Measurements from ENCODE around the gene SSR3. TPM values are rescaled to one million over a fixed set of nuclear protein-coding genes. Genes with fewer than 3 reads are reported as not detected.

SSR3 gene
- total and polyA plus RNA-seq, 9 of the 15 experiments (the other 6 are each of a cell fraction or from before 2014, with no cell fraction given) = 104 to 464 (median 307) TPM

DNA sequence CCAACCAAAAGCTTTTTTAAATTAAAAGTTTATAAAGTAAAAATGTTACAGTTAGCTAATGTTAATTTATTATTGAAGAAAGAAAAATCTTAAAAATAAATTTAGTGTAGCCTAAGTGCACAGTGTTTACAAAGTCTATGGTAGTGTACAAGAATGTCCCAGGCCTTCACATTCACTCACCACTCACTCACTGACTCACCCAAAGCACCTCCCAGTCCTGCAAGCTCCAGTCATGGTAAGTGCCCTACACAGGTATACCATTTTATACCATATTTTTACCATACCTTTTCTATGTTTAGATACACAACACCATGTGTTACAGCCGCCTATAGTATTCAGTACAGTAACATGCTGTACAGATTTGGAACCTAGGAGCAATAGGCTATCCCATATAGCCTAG lies 29.1 kb downstream of the SSR3 start:
- Histone ChIP-seq H3K4me3 (no peak overlapping the region), H2AFZ (ENCODE audit: low read depth, low read length) (no peak overlapping the region), H3K4me2 (ENCODE audit: insufficient read depth, low read length) (no peak overlapping the region), H3K9ac (ENCODE audit: insufficient read depth in 1 of 2, low read depth in 2 of 2, low read length in 2 of 2) (no peak overlapping the region), H3K4me1 (replicated peaks in 1 of 2; ENCODE audit: control insufficient read depth in 2 of 2, insufficient read depth in 2 of 2, low read length in 2 of 2) (no peaks in the 10 kb centered on the region; a peak in 1 of 5 replicates), H3K9me1 (ENCODE audit: control insufficient read depth, insufficient read depth, low read length) (no peaks in the 10 kb centered on the region), H4K20me1 (replicated peaks; ENCODE audit: control insufficient read depth, insufficient read depth, low read length) (no peaks in the 10 kb centered on the region), H3K27ac (ENCODE audit: extremely low read depth, low read depth, low read length) (no peak overlapping the region), H3K27me3 (ENCODE audit: control insufficient read depth in 2 of 2, insufficient read depth in 2 of 2, low read length in 2 of 2) (no peaks in the 10 kb centered on the region), H3K9me3 (replicated peaks; ENCODE audit: control insufficient read depth, insufficient read depth, low read depth, low read length) (no peaks in the 10 kb centered on the region), H3K36me3 (ENCODE audit: control insufficient read depth, insufficient read depth, low read length) (no peaks in the 10 kb centered on the region), H3K79me2 (ENCODE audit: control insufficient read depth, insufficient read depth, low read length) (no peaks in the 10 kb centered on the region)
- POLR2A ChIA-PET = interaction anchor here (0.6 to 1.3 kb wide), 2 partner anchors 9 kb away, joined by 3 to 4 read pairs; no protein-coding TSS in a partner anchor
- DNase-seq (ENCODE audit: extremely low read depth in 1 of 4, low spot score in 3 of 4) (no peak), FAIRE-seq (no peak), ATAC-seq (no peak)
- no TSS peak for BruUV-seq (replicated peaks)
- CTCF ChIA-PET (ENCODE audit: low intra/inter-chr PET ratio) = no interaction called here
- intact Hi-C loops (cut with micrococcal nuclease) (no loop called here), in situ Hi-C loops (cut with MboI) (loop anchor here (25.0 kb wide), 1 partner anchor 611 kb away; no protein-coding TSS in a partner anchor)
- 53% methylated on average over 1 of the region's 1 CpG for WGBS (ENCODE audit: insufficient coverage, low coverage, missing lambda C conversion rate)
- TF ChIP-seq TRIM24 (IDR thresholded peaks at IDR 0.05) = no peak
- no peak for TF ChIP-seq FOXM1 (IDR thresholded peaks at IDR 0.05; ENCODE audit: low read depth)
- no peak for TF ChIP-seq FOXM1 (CRISPR knock-in tag; IDR thresholded peaks at IDR 0.05; ENCODE audit: low read depth)
- TF ChIP-seq BRCA1 (IDR thresholded peaks at IDR 0.05) = no peak
- TF ChIP-seq BRCA1 (CRISPR knock-in tag; IDR thresholded peaks at IDR 0.05) = no peak
- no peak for TF ChIP-seq MNT (conservative IDR thresholded peaks at IDR 0.05)
- no peak for TF ChIP-seq HDAC8 (tag; IDR thresholded peaks at IDR 0.05)
- TF ChIP-seq NCOA4 (IDR thresholded peaks at IDR 0.05; ENCODE audit: partially characterized antibody) = no peak
- no peak for TF ChIP-seq ZBTB1 (CRISPR knock-in tag; IDR thresholded peaks at IDR 0.05; ENCODE audit: borderline replicate concordance, low read depth)
- TF ChIP-seq, protein P1, sequence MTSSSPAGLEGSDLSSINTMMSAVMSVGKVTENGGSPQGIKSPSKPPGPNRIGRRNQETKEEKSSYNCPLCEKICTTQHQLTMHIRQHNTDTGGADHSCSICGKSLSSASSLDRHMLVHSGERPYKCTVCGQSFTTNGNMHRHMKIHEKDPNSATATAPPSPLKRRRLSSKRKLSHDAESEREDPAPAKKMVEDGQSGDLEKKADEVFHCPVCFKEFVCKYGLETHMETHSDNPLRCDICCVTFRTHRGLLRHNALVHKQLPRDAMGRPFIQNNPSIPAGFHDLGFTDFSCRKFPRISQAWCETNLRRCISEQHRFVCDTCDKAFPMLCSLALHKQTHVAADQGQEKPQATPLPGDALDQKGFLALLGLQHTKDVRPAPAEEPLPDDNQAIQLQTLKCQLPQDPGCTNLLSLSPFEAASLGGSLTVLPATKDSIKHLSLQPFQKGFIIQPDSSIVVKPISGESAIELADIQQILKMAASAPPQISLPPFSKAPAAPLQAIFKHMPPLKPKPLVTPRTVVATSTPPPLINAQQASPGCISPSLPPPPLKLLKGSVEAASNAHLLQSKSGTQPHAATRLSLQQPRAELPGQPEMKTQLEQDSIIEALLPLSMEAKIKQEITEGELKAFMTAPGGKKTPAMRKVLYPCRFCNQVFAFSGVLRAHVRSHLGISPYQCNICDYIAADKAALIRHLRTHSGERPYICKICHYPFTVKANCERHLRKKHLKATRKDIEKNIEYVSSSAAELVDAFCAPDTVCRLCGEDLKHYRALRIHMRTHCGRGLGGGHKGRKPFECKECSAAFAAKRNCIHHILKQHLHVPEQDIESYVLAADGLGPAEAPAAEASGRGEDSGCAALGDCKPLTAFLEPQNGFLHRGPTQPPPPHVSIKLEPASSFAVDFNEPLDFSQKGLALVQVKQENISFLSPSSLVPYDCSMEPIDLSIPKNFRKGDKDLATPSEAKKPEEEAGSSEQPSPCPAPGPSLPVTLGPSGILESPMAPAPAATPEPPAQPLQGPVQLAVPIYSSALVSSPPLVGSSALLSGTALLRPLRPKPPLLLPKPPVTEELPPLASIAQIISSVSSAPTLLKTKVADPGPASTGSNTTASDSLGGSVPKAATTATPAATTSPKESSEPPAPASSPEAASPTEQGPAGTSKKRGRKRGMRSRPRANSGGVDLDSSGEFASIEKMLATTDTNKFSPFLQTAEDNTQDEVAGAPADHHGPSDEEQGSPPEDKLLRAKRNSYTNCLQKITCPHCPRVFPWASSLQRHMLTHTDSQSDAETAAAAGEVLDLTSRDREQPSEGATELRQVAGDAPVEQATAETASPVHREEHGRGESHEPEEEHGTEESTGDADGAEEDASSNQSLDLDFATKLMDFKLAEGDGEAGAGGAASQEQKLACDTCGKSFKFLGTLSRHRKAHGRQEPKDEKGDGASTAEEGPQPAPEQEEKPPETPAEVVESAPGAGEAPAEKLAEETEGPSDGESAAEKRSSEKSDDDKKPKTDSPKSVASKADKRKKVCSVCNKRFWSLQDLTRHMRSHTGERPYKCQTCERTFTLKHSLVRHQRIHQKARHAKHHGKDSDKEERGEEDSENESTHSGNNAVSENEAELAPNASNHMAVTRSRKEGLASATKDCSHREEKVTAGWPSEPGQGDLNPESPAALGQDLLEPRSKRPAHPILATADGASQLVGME (CRISPR knock-in tag; IDR thresholded peaks at IDR 0.05) = no peak
- TF ChIP-seq ZNF41 (CRISPR knock-in tag; conservative IDR thresholded peaks at IDR 0.05) = no peak
- no peak for TF ChIP-seq SMAD2 (IDR thresholded peaks at IDR 0.05; ENCODE audit: low read depth, low read length)
- TF ChIP-seq STAG1 (CRISPR knock-in tag; IDR thresholded peaks at IDR 0.05; ENCODE audit: borderline replicate concordance) = no peak
- no peak for TF ChIP-seq ZNF384 (IDR thresholded peaks at IDR 0.05; ENCODE audit: low read depth, low read length)
- TF ChIP-seq ZNF395 (CRISPR knock-in tag; IDR thresholded peaks at IDR 0.05) = no peak
- TF ChIP-seq TEAD1 (CRISPR knock-in tag; IDR thresholded peaks at IDR 0.05) = no peak
